OCI-LY7 (cell line): Measurements from ENCODE around the gene NHERF2. TPM values are rescaled to one million over a fixed set of nuclear protein-coding genes. Genes with fewer than 3 reads are reported as not detected.

ENCODE experiments used
- BruUV-seq: library from RNA; stranded (reverse); fragments of 400-500 nt; replicated peaks from 2 replicates; lab custom pipeline; 2021; lab: Mats Ljungman, UMichigan
- CTCF ChIA-PET: fragments of 300-600 bp; sonication (Branson Sonifier 250); formaldehyde crosslinking; loops from one replicate; lab custom pipeline; 2022; ENCODE audit warnings: antibody characterized with exemption; ENCODE audit not compliant: unreplicated experiment; lab: Charles Lee
- POLR2A ChIA-PET: fragments of 300-600 bp; sonication (Branson Sonifier 250); formaldehyde crosslinking; loops from one replicate; lab custom pipeline; 2022; ENCODE audit warnings: antibody characterized with exemption; lab: Charles Lee
- DNase-seq: peaks from one replicate; pipeline ENCODE4 v3.0.0-alpha.2; 2015; ENCODE audit warnings: low spot score
- H2AFZ ChIP-seq: fragments of 200-600 bp; sonication (generic), shearing (Covaris generic); 2 replicates; pipeline ENCODE4 v1.6.1; 2014; ENCODE audit warnings: mild to moderate bottlenecking, antibody characterized with exemption, low read length, moderate library complexity
- H3K27ac ChIP-seq: fragments of 200-600 bp; sonication (generic); 2 replicates; pipeline ENCODE4 v1.5.1; 2014; ENCODE audit warnings: mixed run types, low read depth, mild to moderate bottlenecking, moderate library complexity, low read length, inconsistent platforms; ENCODE audit not compliant: poor library complexity, severe bottlenecking
- H3K36me3 ChIP-seq: fragments of 200-600 bp; sonication (generic); 2 replicates; pipeline ENCODE4 v1.6.1; 2014; ENCODE audit warnings: mild to moderate bottlenecking, antibody characterized with exemption, low read length, moderate library complexity, mixed read lengths; ENCODE audit not compliant: insufficient read depth
- H3K4me1 ChIP-seq: fragments of 200-600 bp; sonication (generic); 2 replicates; pipeline ENCODE4 v1.5.1; 2014; ENCODE audit warnings: mild to moderate bottlenecking, low read length; ENCODE audit not compliant: insufficient read depth, poor library complexity, severe bottlenecking
- H3K4me2 ChIP-seq: fragments of 200-600 bp; sonication (generic); 2 replicates; pipeline ENCODE4 v1.6.1; 2014; ENCODE audit warnings: mild to moderate bottlenecking, low read length
- H3K4me3 ChIP-seq: fragments of 200-600 bp; sonication (generic); 2 replicates; pipeline ENCODE4 v1.5.1; 2014; ENCODE audit warnings: mild to moderate bottlenecking, low read depth, low read length; ENCODE audit not compliant: poor library complexity, severe bottlenecking
- H3K79me2 ChIP-seq: fragments of 200-600 bp; sonication (generic); 2 replicates; pipeline ENCODE4 v1.6.1; 2016; ENCODE audit warnings: low read depth, mild to moderate bottlenecking, low read length, moderate library complexity, mixed read lengths; ENCODE audit not compliant: insufficient read depth
- H3K9me2 ChIP-seq: fragments of 200-600 bp; sonication (generic); 2 replicates; pipeline ENCODE4 v1.6.1; 2016; ENCODE audit warnings: mild to moderate bottlenecking, low read length, mixed read lengths; ENCODE audit not compliant: insufficient read depth
- H3K9me3 ChIP-seq: fragments of 200-600 bp; sonication (generic); 2 replicates; pipeline ENCODE4 v1.6.1; 2014; ENCODE audit warnings: mild to moderate bottlenecking, mixed run types, low read length, mixed read lengths
- H4K20me1 ChIP-seq: fragments of 200-600 bp; sonication (generic); 2 replicates; pipeline ENCODE4 v1.6.1; 2014; ENCODE audit warnings: mild to moderate bottlenecking, antibody characterized with exemption, low read length, moderate library complexity, mixed read lengths; ENCODE audit not compliant: insufficient read depth
- CTCF ChIP-seq: fragments of 200-600 bp; sonication (generic); conservative IDR thresholded peaks from 2 replicates; pipeline ENCODE4 v1.5.1; 2014; ENCODE audit warnings: mild to moderate bottlenecking, antibody characterized with exemption, low read length, moderate library complexity, mixed read lengths
- EZH2phosphoT487 ChIP-seq: fragments of 200-600 bp; sonication (generic); IDR thresholded peaks from 2 replicates; pipeline ENCODE4 v1.6.1; 2018; ENCODE audit warnings: low read depth, borderline replicate concordance, mild to moderate bottlenecking, mixed run types, antibody characterized with exemption, low read length, moderate library complexity, mixed read lengths
- intact Hi-C: fragments of 100-400 bp; cut with micrococcal nuclease; formaldehyde crosslinking; loops from one replicate; pipeline ENCODE4 v1.10.0; 2022; ENCODE audit not compliant: unreplicated experiment
- total RNA-seq, 2 experiments: library from RNA; depleted of rRNA in 1 of 2; stranded (reverse); fragments of >200 nt in 1 of 2; shearing (Covaris generic) in 1 of 2; gene quantifications; 2 replicates each; pipeline ENCODE4 v1.2.3, GENCODE V29; 2014 to 2022

NHERF2 gene
- total RNA-seq, 2 experiments from 2014 or later: 0.27 TPM; not detected in 1

DNA sequence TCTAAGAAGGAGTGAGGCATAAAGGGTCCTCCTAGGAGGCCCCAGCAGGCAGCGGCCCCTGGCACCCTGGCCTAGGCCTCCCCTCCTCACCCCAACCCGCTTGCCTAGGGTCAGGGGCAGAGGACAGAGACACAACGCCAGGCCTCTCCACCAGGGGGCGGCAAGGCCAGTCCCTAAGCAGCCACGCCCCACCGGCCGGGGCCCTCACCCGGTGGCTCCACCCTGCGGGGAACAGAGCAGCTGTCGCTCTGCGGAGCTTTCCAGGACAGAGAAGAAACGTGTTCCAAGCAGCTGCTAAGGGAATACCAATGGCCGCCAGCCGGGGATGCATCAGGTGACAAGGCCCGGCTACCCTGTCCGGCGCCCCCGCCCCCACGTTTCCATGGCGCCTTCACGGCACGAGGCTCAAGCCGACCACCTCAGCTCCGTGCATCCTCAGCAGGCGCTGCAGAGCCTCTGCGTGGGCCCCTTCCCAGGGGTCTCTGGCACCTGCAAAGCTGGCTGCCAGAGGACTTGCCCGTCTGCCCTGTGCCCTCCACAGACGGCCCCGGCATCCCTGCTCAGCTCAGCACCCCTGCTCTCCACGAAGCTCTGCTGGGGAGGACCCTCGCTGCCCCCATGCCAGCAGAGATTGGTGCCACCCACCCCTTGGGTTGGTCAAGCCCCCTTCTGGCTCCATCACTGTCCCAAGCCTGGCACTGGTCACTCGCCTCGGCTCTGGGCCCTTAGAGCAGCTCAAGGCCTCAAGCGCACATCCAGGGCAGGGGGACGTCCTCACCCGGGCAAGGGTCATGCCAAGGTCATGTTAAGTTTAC, 22.7 kb upstream of the NHERF2 start:
- Histone ChIP-seq H4K20me1 (peaks cover 8% of the 10 kb centered on the region), H3K4me1 (peaks cover 29% of the 10 kb centered on the region), H3K27ac (no peak overlapping the region), H3K9me3 (no peaks in the 10 kb centered on the region), H3K9me2 (no peaks in the 10 kb centered on the region), H2AFZ (no peak overlapping the region), H3K79me2 (peaks cover 28% of the 10 kb centered on the region), H3K36me3 (peaks cover 62% of the 10 kb centered on the region), H3K4me2 (peak overlapping the region; percentile 26; the same call in 1 of the 2 replicates), H3K4me3 (no peak overlapping the region)
- no TSS peak for BruUV-seq
- TF ChIP-seq CTCF (peak; percentile 94), EZH2phosphoT487 (no peak)
- CTCF ChIA-PET: no interaction called here
- peak; percentile 93 for DNase-seq
- POLR2A ChIA-PET: interaction anchor here (1.3 kb wide), 1 partner anchor 151 kb away, joined by 4 read pairs; the partner anchor contains the start of gene TRAF7
- intact Hi-C loops: no loop called here

- no peaks in the 10 kb centered on the region for H3K9me3 ChIP-seq
- BruUV-seq: no TSS peak
- no peak for TF ChIP-seq EZH2phosphoT487
- no peak for TF ChIP-seq CTCF
- H3K4me3 ChIP-seq: no peak overlapping the region
- ChIA-PET CTCF (no interaction called here), POLR2A (interaction anchor here (1.3 kb wide), 1 partner anchor 151 kb away, joined by 4 read pairs; the partner anchor contains the start of gene TRAF7)
- H3K4me1 ChIP-seq: peaks cover 29% of the 10 kb centered on the region
- no peak overlapping the region for H2AFZ ChIP-seq
- H3K36me3 ChIP-seq: peaks cover 53% of the 10 kb centered on the region
- peaks cover 10% of the 10 kb centered on the region for H4K20me1 ChIP-seq
- peaks cover 34% of the 10 kb centered on the region for H3K79me2 ChIP-seq
- no peaks in the 10 kb centered on the region for H3K9me2 ChIP-seq
- intact Hi-C loops: no loop called here
- H3K27ac ChIP-seq: no peak overlapping the region
- no peak for DNase-seq
- H3K4me2 ChIP-seq: peak overlapping the region; percentile 26; the same call in 1 of the 2 replicates
Observed at GRCh38 chr16:2004795-2005517, 21.7 kb upstream of the NHERF2 start.
